ENCODE data around the gene CCDC127. TPM values are rescaled to one million over a fixed set of nuclear protein-coding genes. Genes with fewer than 3 reads are reported as not detected.
"Not testable (repeated sequence)": the region's sequence is repeated elsewhere in the genome, so short reads cannot be mapped to it uniquely, and the experiment has no call there.

CCDC127 gene
- total RNA-seq, 1 donor from 2014 or later = 7.0 TPM

GRCh38 chr5:231661-232060 lies 13.7 kb upstream of the CCDC127 start:
- no peaks in the 10 kb centered on the region for H3K27me3 Mint-ChIP-seq (ENCODE audit: insufficient read depth, low read depth)
- Histone ChIP-seq H3K79me2 (ENCODE audit: low read depth) (no peaks in the 10 kb centered on the region), H3F3A (ENCODE audit: low read depth) (no peaks in the 10 kb centered on the region), H3K27me3 (no peaks in the 10 kb centered on the region), H4K20me1 (ENCODE audit: low read depth) (no peaks in the 10 kb centered on the region), H3K9me3 (ENCODE audit: low read depth) (no peaks in the 10 kb centered on the region), H3K4me2 (no peak overlapping the region), H3K4me3 (no peak overlapping the region), H2AFZ (replicated peaks) (no peak overlapping the region), H3K36me3 (peaks cover 8% of the 10 kb centered on the region), H3K4me1 (no peaks in the 10 kb centered on the region), H3K27ac (no peak overlapping the region), H3K9ac (no peak overlapping the region)
- no peak for DNase-seq (ENCODE audit: low spot score)
- H3K9me3 Mint-ChIP-seq = no peaks in the 10 kb centered on the region
- H3K4me3 Mint-ChIP-seq = no peak overlapping the region
- no peaks in the 10 kb centered on the region for H3K4me1 Mint-ChIP-seq
- TF ChIP-seq CTCF (IDR thresholded peaks at IDR 0.05) (no peak), EZH2 (IDR thresholded peaks at IDR 0.05) (no peak), EZH2phosphoT487 (IDR thresholded peaks at IDR 0.05) (no peak)
- H3K27ac Mint-ChIP-seq = no peak overlapping the region
- H3K36me3 Mint-ChIP-seq = peaks cover 36% of the 10 kb centered on the region

- peaks cover 8% of the 10 kb centered on the region for H3K36me3 ChIP-seq
- no peaks in the 10 kb centered on the region for H3K4me1 Mint-ChIP-seq
Observed at GRCh38 chr5:230711-231110, 12.8 kb upstream of the CCDC127 start.

GRCh38 chr5:228886-229285 lies 10.9 kb upstream of the CCDC127 start:
- DNase-seq (ENCODE audit: low spot score) = no peak
- Mint-ChIP-seq H3K27me3 (ENCODE audit: insufficient read depth, low read depth) (peaks cover 2% of the 10 kb centered on the region), H3K4me1 (no peaks in the 10 kb centered on the region), H3K4me3 (no peak overlapping the region), H3K36me3 (peaks cover 45% of the 10 kb centered on the region), H3K27ac (no peak overlapping the region), H3K9me3 (no peaks in the 10 kb centered on the region)
- no peak overlapping the region for H2AFZ ChIP-seq (replicated peaks)
- H3K4me3 ChIP-seq = no peak overlapping the region
- H3K36me3 ChIP-seq = peaks cover 8% of the 10 kb centered on the region
- no peaks in the 10 kb centered on the region for H3K27me3 ChIP-seq
- no peak overlapping the region for H3K9ac ChIP-seq
- H3K79me2 ChIP-seq (ENCODE audit: low read depth) = no peaks in the 10 kb centered on the region
- H3F3A ChIP-seq (ENCODE audit: low read depth) = no peaks in the 10 kb centered on the region
- no peak overlapping the region for H3K4me2 ChIP-seq
- peaks cover 4% of the 10 kb centered on the region for H4K20me1 ChIP-seq (ENCODE audit: low read depth)
- no peaks in the 10 kb centered on the region for H3K4me1 ChIP-seq
- no peaks in the 10 kb centered on the region for H3K9me3 ChIP-seq (ENCODE audit: low read depth)
- TF ChIP-seq CTCF (IDR thresholded peaks at IDR 0.05) (no peak), EZH2 (IDR thresholded peaks at IDR 0.05) (no peak), EZH2phosphoT487 (IDR thresholded peaks at IDR 0.05) (no peak)
- no peak overlapping the region for H3K27ac ChIP-seq

More at GRCh38 chr5:230711-231110, 12.8 kb upstream of the CCDC127 start:
- H3K27me3 ChIP-seq = no peaks in the 10 kb centered on the region
- no peaks in the 10 kb centered on the region for H3K79me2 ChIP-seq (ENCODE audit: low read depth)
- Mint-ChIP-seq H3K27ac (no peak overlapping the region), H3K4me3 (no peak overlapping the region), H3K36me3 (peaks cover 40% of the 10 kb centered on the region), H3K9me3 (no peaks in the 10 kb centered on the region), H3K27me3 (ENCODE audit: insufficient read depth, low read depth) (peaks cover 2% of the 10 kb centered on the region)
- H3K4me2 ChIP-seq = no peak overlapping the region
- H3K4me1 ChIP-seq = no peaks in the 10 kb centered on the region
- no peak for DNase-seq (ENCODE audit: low spot score)
- H3K27ac ChIP-seq = no peak overlapping the region
- no peak overlapping the region for H2AFZ ChIP-seq (replicated peaks)
- TF ChIP-seq CTCF (IDR thresholded peaks at IDR 0.05) (no peak), EZH2phosphoT487 (IDR thresholded peaks at IDR 0.05) (no peak), EZH2 (IDR thresholded peaks at IDR 0.05) (no peak)
- no peaks in the 10 kb centered on the region for H3F3A ChIP-seq (ENCODE audit: low read depth)
- no peak overlapping the region for H3K4me3 ChIP-seq
- no peak overlapping the region for H3K9ac ChIP-seq
- no peaks in the 10 kb centered on the region for H3K9me3 ChIP-seq (ENCODE audit: low read depth)
- no peaks in the 10 kb centered on the region for H4K20me1 ChIP-seq (ENCODE audit: low read depth)

- not testable (repeated sequence) for H3K4me3 Mint-ChIP-seq; H3K27me3 Mint-ChIP-seq (ENCODE audit: insufficient read depth, low read depth); DNase-seq (ENCODE audit: low spot score); H3K27ac Mint-ChIP-seq; H3K4me2 ChIP-seq; H3K4me1 ChIP-seq; H3F3A ChIP-seq (ENCODE audit: low read depth); H3K27me3 ChIP-seq; H3K4me3 ChIP-seq; H2AFZ ChIP-seq (replicated peaks); H3K9me3 Mint-ChIP-seq; H3K27ac ChIP-seq; H3K9ac ChIP-seq; H3K4me1 Mint-ChIP-seq; H3K36me3 ChIP-seq; H3K9me3 ChIP-seq (ENCODE audit: low read depth)
- H3K36me3 Mint-ChIP-seq = peaks cover 39% of the 10 kb centered on the region
- peaks cover 10% of the 10 kb centered on the region for H4K20me1 ChIP-seq (ENCODE audit: low read depth)
- H3K79me2 ChIP-seq (ENCODE audit: low read depth) = peaks cover 13% of the 10 kb centered on the region
Observed at GRCh38 chr5:227375-227774, 9.4 kb upstream of the CCDC127 start.
